ENCODE measurements around the gene MAST1. TPM values are rescaled to one million over a fixed set of nuclear protein-coding genes. Genes with fewer than 3 reads are reported as not detected.

The MAST1 gene
- total RNA-seq, 1 experiment from 2014 or later = 2.6 TPM

- no peak for DNase-seq
- intact Hi-C loops (cut with micrococcal nuclease; ENCODE audit: unreplicated experiment) = no loop called here
- BruUV-seq (replicated peaks) = no TSS peak
- Mint-ChIP-seq H3K27me3 (ENCODE audit: unreplicated experiment) (no peaks in the 10 kb centered on the region), H3K4me3 (ENCODE audit: low read depth, unreplicated experiment) (no peak overlapping the region), H3K36me3 (ENCODE audit: insufficient read depth, unreplicated experiment) (peaks cover 28% of the 10 kb centered on the region), H3K27ac (ENCODE audit: unreplicated experiment) (no peak overlapping the region), H3K9me3 (ENCODE audit: low read depth, unreplicated experiment) (no peaks in the 10 kb centered on the region), H3K4me1 (ENCODE audit: low read depth, unreplicated experiment) (peaks cover 7% of the 10 kb centered on the region)
- CTCF ChIA-PET = no interaction called here
- no peak for TF ChIP-seq CTCF (IDR thresholded peaks at IDR 0.05; ENCODE audit: unreplicated experiment)
Observed at GRCh38 chr19:12867120-12868099, 29.1 kb downstream of the MAST1 start.

GRCh38 chr19:12868540-12869112 is 30.3 kb downstream of the MAST1 start:
- CTCF ChIA-PET = no interaction called here
- Mint-ChIP-seq H3K9me3 (ENCODE audit: low read depth, unreplicated experiment) (no peaks in the 10 kb centered on the region), H3K27ac (ENCODE audit: unreplicated experiment) (no peak overlapping the region), H3K27me3 (ENCODE audit: unreplicated experiment) (no peaks in the 10 kb centered on the region), H3K36me3 (ENCODE audit: insufficient read depth, unreplicated experiment) (peaks cover 38% of the 10 kb centered on the region), H3K4me3 (ENCODE audit: low read depth, unreplicated experiment) (no peak overlapping the region), H3K4me1 (ENCODE audit: low read depth, unreplicated experiment) (peaks cover 12% of the 10 kb centered on the region)
- no peak for TF ChIP-seq CTCF (IDR thresholded peaks at IDR 0.05; ENCODE audit: unreplicated experiment)
- DNase-seq = no peak
- intact Hi-C loops (cut with micrococcal nuclease; ENCODE audit: unreplicated experiment) = no loop called here
- no TSS peak for BruUV-seq (replicated peaks)

- BruUV-seq (replicated peaks) = no TSS peak
- TF ChIP-seq CTCF (IDR thresholded peaks at IDR 0.05; ENCODE audit: unreplicated experiment) = no peak
- peaks cover 32% of the 10 kb centered on the region for H3K36me3 Mint-ChIP-seq (ENCODE audit: insufficient read depth, unreplicated experiment)
- CTCF ChIA-PET = no interaction called here
- H3K27ac Mint-ChIP-seq (ENCODE audit: unreplicated experiment) = peak overlapping the region; percentile 63
- intact Hi-C loops (cut with micrococcal nuclease; ENCODE audit: unreplicated experiment) = no loop called here
- no peak overlapping the region for H3K4me3 Mint-ChIP-seq (ENCODE audit: low read depth, unreplicated experiment)
- peaks cover 12% of the 10 kb centered on the region for H3K4me1 Mint-ChIP-seq (ENCODE audit: low read depth, unreplicated experiment)
- H3K9me3 Mint-ChIP-seq (ENCODE audit: low read depth, unreplicated experiment) = no peaks in the 10 kb centered on the region
- no peak for DNase-seq
- no peaks in the 10 kb centered on the region for H3K27me3 Mint-ChIP-seq (ENCODE audit: unreplicated experiment)
Observed at GRCh38 chr19:12871681-12872080, 33.4 kb downstream of the MAST1 start.

GRCh38 chr19:12872255-12872654 is 33.9 kb downstream of the MAST1 start:
- H3K27ac Mint-ChIP-seq (ENCODE audit: unreplicated experiment) = peak overlapping the region; percentile 63
- no TSS peak for BruUV-seq (replicated peaks)

More at GRCh38 chr19:12872255-12872654, 33.9 kb downstream of the MAST1 start:
- Mint-ChIP-seq H3K4me3 (ENCODE audit: low read depth, unreplicated experiment) (peak overlapping the region; percentile 85), H3K9me3 (ENCODE audit: low read depth, unreplicated experiment) (no peaks in the 10 kb centered on the region), H3K27me3 (ENCODE audit: unreplicated experiment) (no peaks in the 10 kb centered on the region), H3K4me1 (ENCODE audit: low read depth, unreplicated experiment) (peaks cover 12% of the 10 kb centered on the region), H3K36me3 (ENCODE audit: insufficient read depth, unreplicated experiment) (peaks cover 30% of the 10 kb centered on the region)
- no peak for DNase-seq
- no peak for TF ChIP-seq CTCF (IDR thresholded peaks at IDR 0.05; ENCODE audit: unreplicated experiment)
- intact Hi-C loops (cut with micrococcal nuclease; ENCODE audit: unreplicated experiment) = no loop called here
- CTCF ChIA-PET = interaction anchor here (0.6 to 1.1 kb wide), 3 partner anchors 24 to 1217 kb away, joined by 4 to 7 read pairs (median 6); no protein-coding TSS in a partner anchor
